ENCODE results near the gene RBM38.
"Not testable (repeated sequence)": the region's sequence is repeated elsewhere in the genome, so short reads cannot be mapped to it uniquely, and the experiment has no call there.

The RBM38 gene

GRCh38 chr20:57419479-57419878, 28.3 kb downstream of the RBM38 start:
- DNase-seq (ENCODE audit: low read depth) = not testable (repeated sequence)

- no peak for DNase-seq (ENCODE audit: low read depth)
These were observed 29.5 kb downstream of the RBM38 start for GRCh38 chr20:57420571-57421252.

- no peak for DNase-seq (ENCODE audit: low read depth)
These were observed 30.3 kb downstream of the RBM38 start for GRCh38 chr20:57421253-57422220.

GRCh38 chr20:57422254-57422653, 31.1 kb downstream of the RBM38 start:
- no peak for DNase-seq (ENCODE audit: low read depth)

- DNase-seq (ENCODE audit: low read depth) = no peak
These were observed 34.2 kb downstream of the RBM38 start for GRCh38 chr20:57425150-57426013.

- DNase-seq (ENCODE audit: low read depth) = no peak
These were observed 35.1 kb downstream of the RBM38 start for GRCh38 chr20:57426271-57426689.

- DNase-seq (ENCODE audit: low read depth) = no peak
These were observed 35.6 kb downstream of the RBM38 start for GRCh38 chr20:57426831-57427230.

GRCh38 chr20:57428324-57429158, 37.3 kb downstream of the RBM38 start:
- no peak for DNase-seq (ENCODE audit: low read depth)

- DNase-seq (ENCODE audit: low read depth) = no peak
These were observed 37.9 kb downstream of the RBM38 start for GRCh38 chr20:57429159-57429496.

GRCh38 chr20:57429580-57430200, 38.5 kb downstream of the RBM38 start:
- no peak for DNase-seq (ENCODE audit: low read depth)

- DNase-seq (ENCODE audit: low read depth) = not testable (repeated sequence)
These were observed 39.0 kb downstream of the RBM38 start for GRCh38 chr20:57430201-57430596.

GRCh38 chr20:57431539-57431835, 40.3 kb downstream of the RBM38 start:
- DNase-seq (ENCODE audit: low read depth) = no peak

- no peak for DNase-seq (ENCODE audit: low read depth)
These were observed 41.3 kb downstream of the RBM38 start for GRCh38 chr20:57432480-57432861.

GRCh38 chr20:57432862-57433491, 41.8 kb downstream of the RBM38 start:
- peak; percentile 26 for DNase-seq (ENCODE audit: low read depth)

GRCh38 chr20:57433657-57434389, 42.6 kb downstream of the RBM38 start:
- DNase-seq (ENCODE audit: low read depth) = no peak

GRCh38 chr20:57434390-57434700, 43.1 kb downstream of the RBM38 start:
- no peak for DNase-seq (ENCODE audit: low read depth)

GRCh38 chr20:57435105-57435497, 43.9 kb downstream of the RBM38 start:
- no peak for DNase-seq (ENCODE audit: low read depth)

GRCh38 chr20:57435498-57436222, 44.5 kb downstream of the RBM38 start:
- DNase-seq (ENCODE audit: low read depth) = no peak

- no peak for DNase-seq (ENCODE audit: low read depth)
These were observed 45.0 kb downstream of the RBM38 start for GRCh38 chr20:57436223-57436545.

- no peak for DNase-seq (ENCODE audit: low read depth)
These were observed 46.1 kb downstream of the RBM38 start for GRCh38 chr20:57437267-57437666.
